GM19351 (cell line): ENCODE measurements around the gene SMIM8.
"Not testable (repeated sequence)": the region's sequence is repeated elsewhere in the genome, so short reads cannot be mapped to it uniquely, and the experiment has no call there.

ENCODE experiments used
- ATAC-seq: cut with Tn5 transposase; IDR thresholded peaks from one replicate; pipeline ENCODE4 v1.9.1; 2021; ENCODE audit warnings: mild to moderate bottlenecking, moderate library complexity; ENCODE audit not compliant: unreplicated experiment

Gene SMIM8, protein sequence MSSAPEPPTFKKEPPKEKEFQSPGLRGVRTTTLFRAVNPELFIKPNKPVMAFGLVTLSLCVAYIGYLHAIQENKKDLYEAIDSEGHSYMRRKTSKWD

DNA sequence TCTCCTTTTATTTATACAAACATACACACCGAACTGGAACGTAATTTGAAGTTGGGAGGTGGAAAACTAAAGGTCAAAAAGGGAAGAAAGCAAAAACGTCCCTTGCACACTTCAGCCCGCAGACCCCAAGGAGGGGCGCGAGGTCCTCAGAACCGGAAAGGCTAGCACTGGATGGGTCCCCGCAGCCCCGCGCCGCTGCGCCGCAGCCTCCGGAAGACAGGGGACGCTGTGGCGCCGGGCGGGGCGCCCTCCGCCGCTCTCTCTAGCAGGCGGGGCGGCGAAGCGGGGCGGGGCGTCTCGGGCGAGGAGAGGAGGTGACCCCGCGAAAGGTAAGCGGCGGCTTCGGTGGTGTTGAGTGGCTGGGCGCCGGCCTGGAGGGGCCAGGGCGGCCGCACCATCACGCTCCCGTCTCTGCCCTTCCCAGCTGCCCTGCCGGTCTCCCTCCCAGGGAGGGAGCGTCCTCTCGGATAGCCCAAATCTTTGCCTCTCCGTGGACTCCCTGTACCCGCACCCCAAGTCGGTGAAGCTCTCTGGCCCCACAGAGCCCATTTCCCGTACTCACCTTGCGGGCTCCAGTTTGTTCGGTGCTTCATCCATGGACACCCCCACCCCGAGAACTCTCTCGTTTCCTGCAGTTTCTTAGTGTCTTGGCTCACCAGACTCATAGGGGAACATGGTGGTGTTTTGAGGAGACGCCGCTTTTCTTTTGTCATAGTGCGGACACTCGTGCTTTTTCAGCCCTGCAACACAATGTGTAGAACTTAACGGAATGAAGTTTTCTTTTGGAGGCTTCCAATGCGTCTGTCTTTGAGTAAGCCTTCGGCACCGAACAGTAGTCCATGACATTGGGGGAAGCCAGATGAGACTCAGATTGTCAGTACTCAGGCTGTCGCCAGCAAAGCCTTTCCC lies at the start of gene SMIM8:
SMIM8 (plus strand) TSS at position 285 of the 909 bp plus-strand sequence. CDS start 14,444 bp downstream, outside the sequence.
- ATAC-seq = peak; percentile 99

DNA sequence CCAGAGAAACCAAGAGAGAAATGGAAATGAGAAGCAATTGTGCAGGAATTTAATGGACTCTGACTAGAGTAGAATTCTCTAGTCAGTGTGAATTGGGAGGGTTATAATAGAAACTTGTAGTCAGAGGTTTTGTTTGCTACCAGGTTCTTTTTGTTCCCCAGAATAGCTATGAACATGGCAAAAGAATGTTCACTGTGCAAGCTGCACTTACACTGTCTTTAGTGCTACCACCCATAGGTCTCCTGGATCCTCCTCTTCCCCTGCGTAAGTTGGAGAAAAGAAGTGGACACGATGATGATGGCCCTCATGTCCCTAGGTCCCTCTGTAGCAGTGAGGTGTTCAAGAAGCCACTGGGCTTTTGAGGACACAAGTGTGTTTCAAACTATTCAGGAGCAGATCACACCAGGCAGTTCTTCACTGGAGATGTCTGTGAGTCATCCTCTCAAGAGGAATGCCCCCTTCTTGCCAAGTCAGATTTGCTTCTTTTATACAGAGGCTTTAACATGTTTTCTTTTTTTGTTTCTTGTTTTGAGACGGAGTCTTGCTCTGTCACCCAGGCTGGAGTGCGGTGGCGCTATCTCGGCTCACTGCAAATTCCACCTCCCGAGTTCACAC lies 47.6 kb upstream of the SMIM8 start:
- ATAC-seq = no peak

DNA sequence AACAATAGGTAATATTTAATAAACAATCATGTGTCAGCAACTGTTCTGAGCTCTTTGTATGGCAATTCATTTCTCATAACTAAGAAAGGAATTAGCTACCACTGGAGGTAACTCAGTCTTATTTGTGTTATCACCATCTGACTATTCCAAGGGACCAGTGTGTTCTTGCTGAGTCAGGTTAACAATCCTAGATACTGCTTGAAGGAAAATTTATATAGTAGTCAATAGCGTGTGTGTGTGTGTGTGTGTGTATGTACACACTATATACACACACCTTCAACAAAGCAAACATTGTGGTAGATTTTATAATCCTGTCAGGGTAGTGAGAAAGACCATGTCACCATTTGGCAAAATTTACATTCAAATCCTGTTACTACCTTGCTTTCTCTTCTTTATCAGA lies 45.8 kb upstream of the SMIM8 start:
- ATAC-seq = no peak

DNA sequence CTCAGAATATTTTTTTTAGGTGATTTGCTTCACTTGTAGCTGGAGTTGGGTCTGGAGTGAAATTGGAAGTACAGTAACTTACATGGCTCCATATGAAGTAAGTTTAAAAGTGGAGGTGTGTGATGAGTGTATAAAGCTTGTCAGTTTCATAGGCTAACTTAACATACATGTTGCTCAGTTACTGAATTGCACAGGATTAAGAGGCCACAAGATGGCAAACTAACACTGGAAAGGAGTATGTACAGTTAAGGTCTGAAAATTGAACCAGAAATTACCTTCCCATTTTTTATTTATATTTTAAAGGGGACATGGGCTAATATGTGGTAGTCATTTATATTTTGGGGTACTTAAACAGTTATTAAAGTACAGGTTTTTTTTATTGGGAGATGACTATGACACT lies 45.3 kb upstream of the SMIM8 start:
- ATAC-seq = peak; percentile 54

DNA sequence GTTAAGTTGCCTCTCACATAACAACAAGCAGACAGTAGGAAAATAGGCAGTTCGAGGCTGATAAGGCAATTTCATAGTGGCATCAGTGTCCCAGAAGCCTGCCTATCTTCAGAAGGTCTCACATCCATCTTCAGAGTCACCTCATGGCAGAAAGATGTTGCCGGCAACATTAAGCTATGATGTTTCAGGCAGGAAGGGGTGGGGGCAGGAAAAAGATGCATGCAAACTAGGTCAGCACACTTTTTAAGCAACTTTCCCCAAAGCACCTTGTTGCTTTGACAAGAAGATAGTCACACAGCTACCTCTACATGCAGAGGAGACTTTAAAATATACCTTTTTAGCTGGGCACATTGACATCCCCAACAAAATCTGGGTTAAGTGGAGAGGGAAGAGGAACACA lies 43.2 kb upstream of the SMIM8 start:
- no peak for ATAC-seq

DNA sequence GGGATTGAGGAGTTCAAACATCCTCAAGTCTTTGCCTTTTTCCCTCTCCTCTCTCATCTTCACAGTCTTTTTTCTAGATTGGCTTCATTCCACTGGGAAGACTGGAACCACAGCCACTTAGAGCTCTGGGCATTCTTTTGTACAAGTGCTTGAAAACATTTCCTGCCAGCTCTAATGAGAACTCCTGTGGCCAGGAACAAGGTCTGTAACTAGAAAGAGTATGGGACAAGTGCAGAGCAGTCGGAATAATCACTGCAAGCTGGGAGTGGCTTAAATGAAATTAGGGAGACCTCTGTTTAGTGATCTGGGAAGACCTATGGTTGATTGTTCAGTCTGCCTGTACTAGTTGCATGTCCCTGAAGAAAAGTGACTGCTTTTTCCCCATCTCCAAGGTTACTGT lies 41.0 kb upstream of the SMIM8 start:
- ATAC-seq = no peak

DNA sequence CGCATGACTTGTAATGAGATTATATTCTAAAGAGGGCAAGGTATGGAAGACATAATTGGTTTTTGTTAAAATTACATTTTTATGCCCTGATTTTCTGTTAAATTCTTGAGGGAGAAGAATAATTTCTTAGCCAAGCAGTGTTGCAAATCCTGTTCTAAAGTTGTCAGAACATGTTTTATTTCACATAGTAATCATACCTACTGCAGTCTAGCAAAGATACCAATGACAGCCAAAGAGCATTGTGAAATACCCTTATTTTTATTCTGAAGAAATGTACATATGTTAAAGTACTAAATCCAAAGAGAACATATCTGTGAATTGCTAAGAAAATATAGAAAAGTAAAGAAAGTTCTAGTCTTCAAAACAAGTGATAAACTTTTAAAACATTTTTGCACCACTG lies 39.6 kb upstream of the SMIM8 start:
- no peak for ATAC-seq

DNA sequence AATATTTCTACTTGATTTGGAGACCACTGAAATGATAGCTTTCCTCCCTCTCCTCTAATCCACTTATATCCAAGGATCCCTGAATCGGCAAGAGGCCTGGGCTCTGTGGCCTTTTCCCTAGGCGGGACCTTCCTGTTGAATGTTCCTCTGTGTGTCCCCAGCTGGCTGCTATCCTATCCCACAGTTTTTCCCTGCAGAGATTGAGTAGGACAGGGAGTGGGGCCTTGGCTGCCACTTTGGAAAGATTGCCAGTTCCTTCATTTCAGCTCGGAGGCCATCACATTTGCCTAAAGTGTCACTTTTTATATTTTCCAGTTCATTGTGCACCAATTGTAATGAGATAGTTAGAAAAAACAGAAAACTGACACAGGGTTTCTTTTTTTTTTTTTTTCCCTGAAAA lies 38.9 kb upstream of the SMIM8 start:
- no peak for ATAC-seq

DNA sequence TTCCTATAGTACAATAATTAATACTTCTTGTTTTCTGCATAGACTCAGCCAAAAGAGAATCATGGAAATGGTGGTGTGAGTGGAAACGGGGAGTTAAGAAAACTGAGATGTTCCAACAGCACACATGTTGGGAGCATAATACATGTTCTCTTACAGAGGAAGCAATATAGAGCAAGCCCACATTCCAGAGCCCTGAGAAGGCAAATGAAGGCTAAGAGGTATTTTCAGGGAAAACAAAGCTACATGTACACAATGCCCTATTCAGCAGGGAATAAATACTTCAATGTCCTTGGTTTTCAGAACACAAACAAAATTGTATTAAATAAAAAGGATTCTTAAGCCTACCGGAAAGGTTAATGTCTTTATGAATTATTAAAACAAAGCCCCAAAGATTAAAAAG lies 35.1 kb upstream of the SMIM8 start:
- no peak for ATAC-seq

DNA sequence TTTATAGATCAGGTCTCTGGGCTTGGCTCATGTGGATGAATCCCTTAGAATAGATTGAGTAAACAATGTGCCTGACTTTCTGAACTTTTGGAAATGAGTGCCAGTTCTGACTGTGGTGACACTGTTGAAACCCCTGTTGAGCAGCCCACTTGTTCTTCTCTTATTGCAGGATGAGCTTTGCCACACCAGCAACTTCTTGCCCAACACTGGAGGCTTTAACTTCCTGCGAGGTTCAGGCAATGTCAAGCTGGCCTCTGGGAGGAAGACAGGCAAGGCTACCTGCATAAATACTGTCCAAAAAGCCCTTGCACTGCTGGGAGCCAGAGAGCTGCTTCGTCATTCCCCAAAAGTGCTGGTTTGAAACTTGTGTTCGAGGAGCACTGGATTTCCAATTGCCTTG lies 32.8 kb upstream of the SMIM8 start:
- no peak for ATAC-seq

DNA sequence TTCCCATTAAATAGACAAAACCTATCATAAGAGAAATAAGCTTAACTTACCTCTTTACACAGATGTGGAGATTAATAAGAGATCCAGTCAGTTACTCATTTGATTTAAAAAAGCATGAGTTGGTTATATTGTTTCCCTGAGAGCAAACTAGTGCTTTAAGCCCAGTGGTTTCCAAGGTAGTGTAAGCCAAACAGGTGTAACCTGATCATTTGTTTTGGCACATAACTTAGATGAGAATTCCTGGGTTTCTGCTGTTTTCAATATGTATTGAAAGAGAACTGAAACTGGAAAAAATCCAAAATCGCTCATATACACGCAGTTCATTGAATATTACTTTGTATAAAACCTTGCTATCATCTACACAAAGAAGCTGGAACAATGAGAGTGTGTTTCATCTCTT lies 30.5 kb upstream of the SMIM8 start:
- ATAC-seq = no peak

DNA sequence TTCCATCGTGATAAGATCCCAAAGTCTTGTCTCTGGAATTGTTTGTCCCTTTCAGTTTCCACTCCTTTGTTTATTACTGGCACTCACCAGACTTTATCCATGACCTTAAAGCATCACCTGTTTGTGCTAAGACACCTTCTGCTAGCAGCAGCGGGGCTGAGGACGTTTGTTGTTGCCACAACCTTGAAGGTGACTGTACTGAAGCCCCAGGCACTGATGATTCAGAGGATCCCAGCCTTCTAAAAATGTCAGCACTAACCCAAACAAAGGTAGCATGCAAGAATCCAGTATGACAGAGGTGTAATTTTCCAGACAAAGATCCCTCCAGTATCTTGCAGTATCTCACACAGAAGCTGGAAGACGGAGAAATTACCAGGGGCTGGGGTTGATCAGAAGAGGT lies 28.9 kb upstream of the SMIM8 start:
- ATAC-seq = no peak

DNA sequence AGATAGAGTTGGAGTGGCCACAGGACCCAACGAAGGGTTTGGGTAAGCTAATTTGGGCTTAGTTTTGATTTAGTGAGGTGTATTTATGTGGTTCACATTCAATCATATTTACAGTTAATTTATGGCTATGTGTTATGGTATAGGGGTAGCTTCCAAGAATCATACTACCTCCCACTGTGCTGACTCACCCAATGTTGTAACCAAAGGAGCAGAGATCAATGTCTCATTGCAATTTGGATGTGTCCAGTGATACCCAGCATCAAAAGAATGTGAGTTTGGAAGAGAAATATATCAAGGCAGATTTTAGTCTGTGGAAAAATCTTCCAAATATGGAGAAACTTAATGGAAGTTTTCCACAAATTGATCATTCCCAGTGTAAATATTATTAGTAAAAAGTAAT lies 25.3 kb upstream of the SMIM8 start:
- no peak for ATAC-seq

DNA sequence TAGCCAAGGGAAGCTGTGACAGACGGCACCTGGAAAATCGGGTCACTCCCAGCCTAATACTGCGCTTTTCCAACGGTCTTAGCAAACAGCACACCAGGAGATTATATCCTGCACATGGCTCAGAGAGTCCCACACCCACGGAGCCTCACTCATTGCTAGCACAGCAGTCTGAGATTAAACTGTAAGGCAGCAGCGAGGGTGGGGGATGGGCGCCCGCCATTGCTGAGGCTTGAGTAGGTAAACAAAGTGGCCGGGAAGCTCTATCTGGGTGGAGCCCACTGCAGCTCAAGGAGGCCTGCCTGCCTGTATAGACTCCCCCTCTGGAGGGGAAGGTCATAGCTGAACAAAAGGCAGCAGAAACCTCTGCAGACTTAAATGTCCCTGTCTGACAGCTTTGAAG lies 21.1 kb upstream of the SMIM8 start:
- not testable (repeated sequence) for ATAC-seq

DNA sequence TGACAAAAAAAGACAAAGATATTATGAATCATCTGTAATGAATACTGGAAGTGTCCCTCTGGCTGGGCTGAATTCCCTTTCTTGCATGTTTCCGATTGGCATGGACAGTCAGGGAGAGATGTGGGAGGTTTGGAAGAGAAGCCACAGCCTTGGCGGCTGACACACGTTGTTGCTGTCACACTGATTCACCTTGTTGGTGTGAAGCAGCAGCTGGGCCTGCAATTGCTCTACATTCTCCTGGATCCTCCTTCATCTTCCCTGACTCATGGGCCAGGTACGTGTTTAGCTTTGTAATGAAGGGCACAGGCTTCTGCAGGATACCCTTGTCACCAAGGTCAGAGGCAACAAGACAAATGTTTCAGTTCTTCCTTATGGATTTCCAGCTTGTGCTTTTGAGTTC lies 13.4 kb upstream of the SMIM8 start:
- no peak for ATAC-seq

DNA sequence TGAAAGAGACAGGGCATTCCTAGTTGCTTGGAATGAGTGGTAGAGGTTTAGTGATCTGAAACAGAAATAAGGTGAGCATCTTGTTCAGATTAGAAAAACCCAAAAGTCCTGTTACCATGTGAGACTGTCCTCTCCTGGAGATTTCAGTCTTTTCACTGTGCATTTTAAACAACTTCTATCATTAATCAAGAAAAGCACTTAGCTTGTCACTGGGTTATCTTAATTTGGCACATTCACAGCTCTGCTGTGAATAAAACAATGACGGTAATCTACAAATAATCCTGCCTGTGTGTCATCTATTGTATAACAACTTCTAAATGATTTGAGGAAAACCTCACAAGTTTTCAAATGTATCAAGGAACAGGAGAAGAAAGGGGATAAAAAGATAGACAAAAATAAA lies 9.5 kb upstream of the SMIM8 start:
- ATAC-seq = no peak

DNA sequence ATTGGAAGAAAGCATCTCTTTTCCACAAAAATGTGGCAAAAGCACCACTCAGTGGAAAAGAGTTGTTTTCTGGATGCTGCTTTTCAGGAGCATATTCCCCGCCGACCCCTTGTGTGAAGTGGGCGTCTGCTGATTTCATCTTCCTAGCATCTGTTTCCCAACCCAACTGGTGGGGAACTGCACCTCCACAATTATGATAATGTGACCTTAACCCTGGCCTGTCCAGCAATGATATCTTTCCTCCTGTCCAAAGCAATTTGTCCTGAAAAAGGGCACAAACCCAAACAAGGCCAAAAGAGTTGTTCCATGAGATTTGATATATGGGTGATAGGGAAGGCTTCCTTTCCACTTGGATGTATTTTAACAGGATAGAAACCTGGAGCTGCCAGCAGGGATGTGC lies 7.3 kb upstream of the SMIM8 start:
- no peak for ATAC-seq

DNA sequence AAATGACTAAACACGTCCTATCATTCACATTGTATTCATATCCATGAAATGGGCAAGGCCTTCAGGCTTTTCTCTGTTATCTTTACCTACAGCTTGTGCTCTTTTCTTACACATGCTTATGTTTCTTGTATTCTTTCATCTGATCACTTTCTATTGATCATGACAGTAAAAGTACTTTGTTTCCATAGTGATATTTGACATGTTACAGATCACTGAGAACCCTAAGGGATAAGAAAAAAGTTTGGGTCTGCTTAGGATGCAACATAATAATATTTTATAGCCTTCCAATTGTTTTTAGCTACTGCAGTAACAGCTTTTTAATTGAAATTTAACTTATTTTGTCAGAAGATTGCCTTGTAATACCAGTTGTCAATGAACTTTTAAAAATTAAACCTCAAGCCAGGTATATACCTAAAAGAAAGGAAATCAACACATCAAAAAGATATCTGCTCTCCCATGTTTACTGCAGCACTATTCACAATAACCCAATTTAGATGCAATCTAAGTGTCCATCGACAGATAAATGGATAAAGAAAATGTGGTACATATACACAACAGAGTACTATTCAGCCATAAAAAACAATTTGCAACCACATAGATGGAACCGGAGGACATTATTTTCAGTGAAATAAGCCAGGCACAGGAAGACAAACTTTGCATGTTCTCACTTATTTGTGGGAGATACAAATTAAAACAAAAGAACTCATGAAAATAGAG lies 3.0 kb upstream of the SMIM8 start:
- ATAC-seq = no peak

DNA sequence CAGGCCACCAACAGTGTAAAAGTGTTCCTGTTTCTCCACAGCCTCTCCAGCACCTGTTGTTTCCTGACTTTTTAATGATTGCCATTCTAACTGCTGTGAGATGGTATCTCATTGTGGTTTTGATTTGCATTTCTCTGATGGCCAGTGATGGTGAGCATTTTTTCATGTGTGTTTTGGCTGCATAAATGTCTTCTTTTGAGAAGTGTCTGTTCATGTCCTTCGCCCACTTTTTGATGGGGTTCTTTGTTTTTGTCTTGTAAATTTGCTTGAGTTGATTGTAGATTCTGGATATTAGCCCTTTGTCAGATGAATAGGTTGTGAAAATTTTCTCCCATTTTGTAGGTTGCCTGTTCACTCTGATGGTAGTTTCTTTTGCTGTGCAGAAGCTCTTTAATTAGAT lies 1.5 kb downstream of the SMIM8 start:
- ATAC-seq = not testable (repeated sequence)

DNA sequence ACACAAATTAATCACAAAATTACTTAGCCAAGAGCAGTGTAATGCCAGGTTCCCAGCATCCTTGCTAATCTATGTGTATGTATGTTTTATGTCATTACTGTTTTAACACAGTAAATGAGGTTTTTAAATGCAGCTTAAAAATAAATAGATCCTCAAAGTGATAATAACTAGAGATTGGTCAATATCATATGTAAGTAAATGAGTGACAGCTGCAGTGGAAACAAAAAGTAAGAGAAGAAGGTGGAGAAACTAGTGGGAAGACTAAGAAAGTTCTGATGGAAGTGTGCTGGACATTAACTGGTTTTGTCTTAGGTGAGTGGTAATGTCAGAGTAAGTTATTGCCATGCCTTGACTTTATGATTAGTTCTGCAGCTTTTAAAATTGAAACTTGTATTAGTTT lies 8.6 kb downstream of the SMIM8 start:
- ATAC-seq = no peak

DNA sequence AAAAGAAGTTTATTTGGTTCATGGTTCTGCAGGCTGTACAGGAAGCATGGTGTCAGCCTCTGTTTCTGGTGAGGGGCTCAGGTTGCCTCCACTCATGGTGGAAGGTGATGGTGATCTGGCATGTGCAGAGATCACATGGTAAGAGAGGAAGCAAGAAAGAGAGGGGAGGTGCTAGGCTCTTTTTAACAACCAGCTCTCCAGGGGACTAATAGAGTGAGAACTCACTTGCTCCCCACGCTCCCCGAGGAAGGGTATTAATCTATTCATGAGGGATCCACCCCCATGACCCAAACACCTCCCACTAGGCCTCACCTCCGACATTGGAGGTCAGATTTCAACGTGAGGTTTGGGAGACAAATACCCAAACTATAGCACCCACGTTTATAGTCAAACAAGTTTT lies 10.6 kb downstream of the SMIM8 start:
- ATAC-seq = no peak
